ENCODE results near the gene EFCAB5. TPM values are rescaled to one million over a fixed set of nuclear protein-coding genes. Genes with fewer than 3 reads are reported as not detected.

Gene EFCAB5
- polyA plus RNA-seq, 1 donor from 2014 or later: 1.0 TPM

- Histone ChIP-seq H2AFZ (ENCODE audit: low read depth, low read length) (no peak overlapping the region), H3K27ac (ENCODE audit: low read length) (no peak overlapping the region), H3K9me2 (ENCODE audit: insufficient read depth, low read length) (no peaks in the 10 kb centered on the region), H3K27me3 (ENCODE audit: insufficient read depth, low read depth, low read length) (no peaks in the 10 kb centered on the region), H3K79me2 (replicated peaks; ENCODE audit: insufficient read depth, low read length) (no peaks in the 10 kb centered on the region), H3K9ac (ENCODE audit: low read length) (no peak overlapping the region), H3K4me2 (ENCODE audit: low read length) (no peak overlapping the region), H3K4me3 (ENCODE audit: low read length) (no peak overlapping the region), H4K20me1 (ENCODE audit: insufficient read depth) (no peaks in the 10 kb centered on the region), H3F3A (ENCODE audit: insufficient read depth, low read length, poor library complexity, severe bottlenecking) (no peaks in the 10 kb centered on the region), H3K9me3 (ENCODE audit: low read length) (no peaks in the 10 kb centered on the region), H3K36me3 (ENCODE audit: insufficient read depth, low read length) (no peaks in the 10 kb centered on the region)
- TF ChIP-seq CTCF (IDR thresholded peaks at IDR 0.05; ENCODE audit: poor library complexity, severe bottlenecking): no peak
- no peak for TF ChIP-seq REST (IDR thresholded peaks at IDR 0.05; ENCODE audit: borderline replicate concordance)
- TF ChIP-seq POLR2AphosphoS5 (IDR thresholded peaks at IDR 0.05): no peak
- no peak for TF ChIP-seq MXI1 (conservative IDR thresholded peaks at IDR 0.05; ENCODE audit: poor library complexity, severe bottlenecking)
- no peak for TF ChIP-seq SMC3 (conservative IDR thresholded peaks at IDR 0.05; ENCODE audit: poor library complexity)
- TF ChIP-seq TAF1 (IDR thresholded peaks at IDR 0.05; ENCODE audit: low read depth): no peak
- TF ChIP-seq RAD21 (conservative IDR thresholded peaks at IDR 0.05): no peak
- no peak for TF ChIP-seq EZH2 (IDR thresholded peaks at IDR 0.05; ENCODE audit: borderline replicate concordance, insufficient read depth, low read length, poor library complexity, severe bottlenecking)
- TF ChIP-seq EP300 (conservative IDR thresholded peaks at IDR 0.05; ENCODE audit: poor library complexity, severe bottlenecking): no peak
These were observed 100.1 kb downstream of the EFCAB5 start for GRCh38 chr17:30041551-30041950.

- H3K9ac ChIP-seq (ENCODE audit: low read length): no peak overlapping the region
- no peak overlapping the region for H3K4me3 ChIP-seq (ENCODE audit: low read length)
- no peak overlapping the region for H3K4me2 ChIP-seq (ENCODE audit: low read length)
- no peaks in the 10 kb centered on the region for H3K36me3 ChIP-seq (ENCODE audit: insufficient read depth, low read length)
- no peak overlapping the region for H2AFZ ChIP-seq (ENCODE audit: low read depth, low read length)
- no peaks in the 10 kb centered on the region for H3K9me2 ChIP-seq (ENCODE audit: insufficient read depth, low read length)
- no peak overlapping the region for H3K27ac ChIP-seq (ENCODE audit: low read length)
- no peaks in the 10 kb centered on the region for H3K27me3 ChIP-seq (ENCODE audit: insufficient read depth, low read depth, low read length)
- TF ChIP-seq REST (IDR thresholded peaks at IDR 0.05; ENCODE audit: borderline replicate concordance): no peak
- no peak for TF ChIP-seq TAF1 (IDR thresholded peaks at IDR 0.05; ENCODE audit: low read depth)
- no peak for TF ChIP-seq POLR2AphosphoS5 (IDR thresholded peaks at IDR 0.05)
- TF ChIP-seq EZH2 (IDR thresholded peaks at IDR 0.05; ENCODE audit: borderline replicate concordance, insufficient read depth, low read length, poor library complexity, severe bottlenecking): no peak
- TF ChIP-seq EP300 (conservative IDR thresholded peaks at IDR 0.05; ENCODE audit: poor library complexity, severe bottlenecking): no peak
- TF ChIP-seq RAD21 (conservative IDR thresholded peaks at IDR 0.05): no peak
- TF ChIP-seq MXI1 (conservative IDR thresholded peaks at IDR 0.05; ENCODE audit: poor library complexity, severe bottlenecking): no peak
- TF ChIP-seq CTCF (IDR thresholded peaks at IDR 0.05; ENCODE audit: poor library complexity, severe bottlenecking): no peak
- no peak for TF ChIP-seq SMC3 (conservative IDR thresholded peaks at IDR 0.05; ENCODE audit: poor library complexity)
- no peaks in the 10 kb centered on the region for H4K20me1 ChIP-seq (ENCODE audit: insufficient read depth)
- H3F3A ChIP-seq (ENCODE audit: insufficient read depth, low read length, poor library complexity, severe bottlenecking): no peaks in the 10 kb centered on the region
- no peaks in the 10 kb centered on the region for H3K9me3 ChIP-seq (ENCODE audit: low read length)
- no peaks in the 10 kb centered on the region for H3K79me2 ChIP-seq (replicated peaks; ENCODE audit: insufficient read depth, low read length)
These were observed 120.9 kb downstream of the EFCAB5 start for GRCh38 chr17:30062372-30062771.

All from neural cell (in vitro differentiated cells).